Subcutaneous abdominal adipose tissue (tissue), 5 donors: ENCODE results near the gene MRGPRF.

Experiments
- H3K27ac ChIP-seq: one replicate; pipeline ENCODE4 v1.7.0; 2013; ENCODE audit warnings: low read depth, mild to moderate bottlenecking, inconsistent platforms, low read length, moderate library complexity
- H3K27me3 ChIP-seq, 5 donors: one replicate each; pipeline ENCODE4 v1.7.0; 2013; ENCODE audit warnings: low read length in 5 of 5, inconsistent platforms in 1 of 5; ENCODE audit not compliant: control insufficient read depth in 5 of 5, insufficient read depth in 4 of 5
- H3K36me3 ChIP-seq, 5 donors: one replicate each; pipeline ENCODE4 v1.7.0; 2013; ENCODE audit warnings: low read length in 5 of 5; ENCODE audit not compliant: control insufficient read depth in 5 of 5, insufficient read depth in 5 of 5
- H3K4me1 ChIP-seq, 5 donors: one replicate each; pipeline ENCODE4 v1.7.0; 2013; ENCODE audit warnings: low read length in 5 of 5, mild to moderate bottlenecking in 3 of 5, moderate library complexity in 1 of 5; ENCODE audit not compliant: control insufficient read depth in 5 of 5, insufficient read depth in 5 of 5
- H3K4me3 ChIP-seq, 5 donors: one replicate each; pipeline ENCODE4 v1.7.0; 2013; ENCODE audit warnings: low read length in 5 of 5, low read depth in 1 of 5
- H3K9ac ChIP-seq, 5 donors: one replicate each; pipeline ENCODE4 v1.7.0; 2013; ENCODE audit warnings: low read length in 5 of 5, mild to moderate bottlenecking in 4 of 5, moderate library complexity in 3 of 5
- H3K9me3 ChIP-seq, 5 donors: one replicate each; pipeline ENCODE4 v1.7.0; 2013; ENCODE audit warnings: low read length in 5 of 5; ENCODE audit not compliant: control insufficient read depth in 5 of 5
- donor health status: healthy.
- donor health status: healthy.
- donor health status: healthy.
- donor health status: healthy.
- donor health status: healthy.

Gene MRGPRF

GRCh38 chr11:68956547-68957254, 56.3 kb downstream of the MRGPRF start:
- Histone ChIP-seq H3K4me3 (no peak overlapping the region), H3K36me3 (no peaks in the 10 kb centered on the region), H3K4me1 (peaks cover 0 to 11% (median 9%) of the 10 kb centered on the region in 5 donors), H3K9me3 (peaks cover 0 to 5% (median 0%) of the 10 kb centered on the region in 5 donors), H3K27me3 (peaks cover 0 to 9% (median 6%) of the 10 kb centered on the region in 5 donors), H3K27ac (no peak overlapping the region), H3K9ac (no peak overlapping the region)

GRCh38 chr11:68956142-68956541, 56.9 kb downstream of the MRGPRF start:
- no peak overlapping the region for H3K9ac ChIP-seq

GRCh38 chr11:68955607-68955958, 57.5 kb downstream of the MRGPRF start:
- H3K9me3 ChIP-seq: peaks cover 0 to 5% (median 0%) of the 10 kb centered on the region in 5 donors
- peaks cover 0 to 11% (median 9%) of the 10 kb centered on the region in 5 donors for H3K4me1 ChIP-seq
- no peaks in the 10 kb centered on the region for H3K36me3 ChIP-seq
- peaks cover 0 to 9% (median 6%) of the 10 kb centered on the region in 5 donors for H3K27me3 ChIP-seq
- peak overlapping the region in 4 of 5 donors; percentile 13 to 40 (median 16) for H3K4me3 ChIP-seq
- no peak overlapping the region for H3K9ac ChIP-seq
- no peak overlapping the region for H3K27ac ChIP-seq

More at GRCh38 chr11:68956142-68956541, 56.9 kb downstream of the MRGPRF start:
- Histone ChIP-seq H3K4me1 (peaks cover 0 to 11% (median 9%) of the 10 kb centered on the region in 5 donors), H3K4me3 (no peak overlapping the region), H3K27me3 (peaks cover 0 to 9% (median 6%) of the 10 kb centered on the region in 5 donors), H3K27ac (no peak overlapping the region), H3K36me3 (no peaks in the 10 kb centered on the region), H3K9me3 (peaks cover 0 to 5% (median 0%) of the 10 kb centered on the region in 5 donors)

- Histone ChIP-seq H3K27me3 (peaks cover 0 to 9% (median 6%) of the 10 kb centered on the region in 5 donors), H3K9me3 (peaks cover 0 to 5% (median 0%) of the 10 kb centered on the region in 5 donors), H3K36me3 (no peaks in the 10 kb centered on the region), H3K4me3 (peak overlapping the region in 4 of 5 donors; percentile 13 to 40 (median 16)), H3K9ac (no peak overlapping the region), H3K27ac (no peak overlapping the region), H3K4me1 (peaks cover 0 to 11% (median 9%) of the 10 kb centered on the region in 5 donors)
Observed at GRCh38 chr11:68954836-68955606, 58.0 kb downstream of the MRGPRF start.
